GM12878 (cell line): ENCODE measurements around the gene MTERF1. TPM values are rescaled to one million over a fixed set of nuclear protein-coding genes. Genes with fewer than 3 reads are reported as not detected.
A peak's percentile ranks its signal among the peaks of the same experiment; 100 is the strongest.

Source experiments
- CEBPZ ChIP-seq: fragments of 150-350 bp; IDR thresholded peaks from 2 replicates; pipeline ENCODE4 v1.6.1; 2016; ENCODE audit warnings: low read depth, low read length
- CHD1 ChIP-seq: IDR thresholded peaks from 2 replicates; pipeline ENCODE4 v1.6.1; 2012; ENCODE audit warnings: low read depth, low read length, improper control_type of control experiment
- CREB1 ChIP-seq: IDR thresholded peaks from 2 replicates; pipeline ENCODE4 v1.6.1; 2012; ENCODE audit warnings: low read depth, mild to moderate bottlenecking, inconsistent platforms
- CREM ChIP-seq: IDR thresholded peaks from 2 replicates; pipeline ENCODE4 v1.6.1; 2014; ENCODE audit warnings: antibody characterized with exemption, low read depth
- CTCF ChIP-seq, 3 experiments: IDR thresholded peaks in 2 of 3; conservative IDR thresholded peaks in 1 of 3; 2 replicates each; pipeline ENCODE4 v1.5.1; 2011; ENCODE audit warnings: low read depth in 3 of 3, low read length in 3 of 3, mild to moderate bottlenecking in 3 of 3, control low read depth in 2 of 3, moderate library complexity in 2 of 3, inconsistent platforms in 1 of 3, mixed read lengths in 1 of 3; ENCODE audit not compliant: control insufficient read depth in 2 of 3, insufficient read depth in 1 of 3; ENCODE audit errors: extremely low read depth in 1 of 3
- EGR1 ChIP-seq, 2 experiments: IDR thresholded peaks; 1 replicate in 1 of 2; 2 replicates in 1 of 2; pipeline ENCODE4 v1.6.1; 2011 to 2012; ENCODE audit warnings: low read depth in 2 of 2, low read length in 2 of 2, borderline replicate concordance in 1 of 2, mild to moderate bottlenecking in 1 of 2, moderate library complexity in 1 of 2
- ETV6 ChIP-seq, 2 experiments: fragments of 450-650 bp in 1 of 2; IDR thresholded peaks in 1 of 2; conservative IDR thresholded peaks in 1 of 2; 2 replicates each; pipeline ENCODE4 v1.6.1; 2014; ENCODE audit warnings: antibody characterized with exemption in 1 of 2, borderline replicate concordance in 1 of 2, low read depth in 1 of 2, mild to moderate bottlenecking in 1 of 2, moderate library complexity in 1 of 2
- IRF4 ChIP-seq: IDR thresholded peaks from 2 replicates; pipeline ENCODE4 v1.6.1; 2011; ENCODE audit warnings: low read depth, low read length
- IRF5 ChIP-seq: fragments of 450-650 bp; IDR thresholded peaks from 2 replicates; pipeline ENCODE4 v1.6.1; 2017; ENCODE audit warnings: borderline replicate concordance
- MEF2B ChIP-seq: fragments of 450-650 bp; IDR thresholded peaks from 2 replicates; pipeline ENCODE4 v1.6.1; 2018; ENCODE audit warnings: mild to moderate bottlenecking, moderate library complexity; ENCODE audit not compliant: partially characterized antibody, poor library complexity, severe bottlenecking
- MLLT1 ChIP-seq: fragments of 450-650 bp; IDR thresholded peaks from 2 replicates; pipeline ENCODE4 v1.6.1; 2016; ENCODE audit warnings: mild to moderate bottlenecking
- NRF1 ChIP-seq: conservative IDR thresholded peaks from 2 replicates; pipeline ENCODE4 v1.6.1; 2011; ENCODE audit warnings: mild to moderate bottlenecking, low read depth, low read length, improper control_type of control experiment
- PAX5 ChIP-seq: IDR thresholded peaks from 2 replicates; pipeline ENCODE4 v1.6.1; 2011; ENCODE audit warnings: low read depth, low read length, borderline replicate concordance
- PAX8 ChIP-seq: fragments of 450-650 bp; IDR thresholded peaks from 2 replicates; pipeline ENCODE4 v1.6.1; 2017; ENCODE audit warnings: mild to moderate bottlenecking, moderate library complexity
- SMAD1 ChIP-seq: fragments of 450-650 bp; IDR thresholded peaks from 2 replicates; pipeline ENCODE4 v1.6.1; 2018; ENCODE audit warnings: mild to moderate bottlenecking, low read depth; ENCODE audit not compliant: partially characterized antibody
- SMAD5 ChIP-seq: IDR thresholded peaks from 2 replicates; pipeline ENCODE4 v1.6.1; 2016; ENCODE audit warnings: antibody characterized with exemption, low read depth
- SP1 ChIP-seq: IDR thresholded peaks from one replicate; pipeline ENCODE4 v1.6.1; 2011; ENCODE audit warnings: low read depth, low read length
- SPI1 ChIP-seq: IDR thresholded peaks from 2 replicates; pipeline ENCODE4 v1.6.1; 2011; ENCODE audit warnings: low read depth, mild to moderate bottlenecking, low read length, moderate library complexity, borderline replicate concordance; ENCODE audit not compliant: insufficient read depth
- STAT1 ChIP-seq: fragments of 450-650 bp; conservative IDR thresholded peaks from 2 replicates; pipeline ENCODE4 v1.6.1; 2014; ENCODE audit warnings: antibody characterized with exemption, mild to moderate bottlenecking
- TAF1 ChIP-seq: IDR thresholded peaks from 2 replicates; pipeline ENCODE4 v1.6.1; 2011; ENCODE audit warnings: mild to moderate bottlenecking, low read depth, low read length, borderline replicate concordance
- ZNF384 ChIP-seq: IDR thresholded peaks from 2 replicates; pipeline ENCODE4 v1.6.1; 2012; ENCODE audit warnings: low read depth, mild to moderate bottlenecking, low read length, improper control_type of control experiment, borderline replicate concordance
- polyA plus RNA-seq, 11 experiments: library from polyadenylated mRNA; depleted of rRNA in 4 of 11; unstranded in 6 of 11; stranded (reverse) in 5 of 11; fragments of >200 nt; fragmentation: Nextera tagmentation in 4 of 11; fragmentation: Illumina TruSeq in 1 of 11; extraction: Ambion mirVana in 4 of 11; extraction: Trizol in 1 of 11; gene quantifications; 1 replicate in 1 of 11; 2 replicates in 10 of 11; pipeline versions ENCODE4 v1.2.1 to v1.2.3, GENCODE V29; 2011 to 2016; ENCODE audit warnings: inconsistent platforms in 2 of 11, missing spikeins in 2 of 11, low read depth in 1 of 11
- total RNA-seq, 4 experiments: library from RNA; depleted of rRNA in 3 of 4; stranded (reverse); fragments of >200 nt in 3 of 4; fragmentation: Illumina TruSeq in 1 of 4; extraction: Trizol in 1 of 4; gene quantifications; 2 replicates each; pipeline versions ENCODE4 v1.2.1 to v1.2.3, GENCODE V29; 2013 to 2021

MTERF1 gene
- total and polyA plus RNA-seq, 10 of the 15 experiments (the other 5 are each of a cell fraction or from before 2014, with no cell fraction given): 14.7 to 38.7 (median 28.0) TPM

- no peak for TF ChIP-seq STAT1
- peak; percentile 97 to 100 (median 99); a peak in 5 of 6 replicates for TF ChIP-seq CTCF (IDR thresholded peaks at IDR 0.05 in 2 of 3, conservative IDR thresholded peaks at IDR 0.05 in 1 of 3; ENCODE audit: control insufficient read depth in 2 of 3, extremely low read depth in 1 of 3, insufficient read depth in 1 of 3, low read depth in 3 of 3, low read length in 3 of 3)
- peak; percentile 46 for TF ChIP-seq SP1
- peak; percentile 78; the same call in 1 of the 2 replicates for TF ChIP-seq SPI1
- peak; percentile 49 for TF ChIP-seq MLLT1
- TF ChIP-seq IRF5: no peak
- no peak for TF ChIP-seq PAX8
- TF ChIP-seq ZNF384: no peak
- no peak for TF ChIP-seq CEBPZ
- peak; percentile 47 to 60 for TF ChIP-seq EGR1 (IDR thresholded peaks at IDR 0.05; ENCODE audit: borderline replicate concordance in 1 of 2, low read depth in 2 of 2, low read length in 2 of 2)
- TF ChIP-seq CREB1: peak; percentile 81
- TF ChIP-seq SMAD5: peak; percentile 96
- peak; percentile 61; the same call in 1 of the 2 replicates for TF ChIP-seq IRF4
- TF ChIP-seq NRF1: no peak
- TF ChIP-seq SMAD1: peak; percentile 82
- TF ChIP-seq CHD1: no peak
- peak; percentile 94 for TF ChIP-seq TAF1
- TF ChIP-seq ETV6 (conservative IDR thresholded peaks at IDR 0.05 in 1 of 2, IDR thresholded peaks at IDR 0.05 in 1 of 2; ENCODE audit: borderline replicate concordance in 1 of 2, low read depth in 1 of 2): peak; percentile 42 to 98; a peak in 2 of 4 replicates
- no peak for TF ChIP-seq MEF2B
- TF ChIP-seq PAX5: peak; percentile 13; the same call in 1 of the 2 replicates
- TF ChIP-seq CREM: peak; percentile 89
These were observed at the start of gene MTERF1 (continued) for GRCh38 chr7:91880413-91881241.
